ENCODE results near the gene PAPPA2. TPM values are rescaled to one million over a fixed set of nuclear protein-coding genes. Genes with fewer than 3 reads are reported as not detected.
"Not testable (repeated sequence)": the region's sequence is repeated elsewhere in the genome, so short reads cannot be mapped to it uniquely, and the experiment has no call there.

Gene PAPPA2, protein sequence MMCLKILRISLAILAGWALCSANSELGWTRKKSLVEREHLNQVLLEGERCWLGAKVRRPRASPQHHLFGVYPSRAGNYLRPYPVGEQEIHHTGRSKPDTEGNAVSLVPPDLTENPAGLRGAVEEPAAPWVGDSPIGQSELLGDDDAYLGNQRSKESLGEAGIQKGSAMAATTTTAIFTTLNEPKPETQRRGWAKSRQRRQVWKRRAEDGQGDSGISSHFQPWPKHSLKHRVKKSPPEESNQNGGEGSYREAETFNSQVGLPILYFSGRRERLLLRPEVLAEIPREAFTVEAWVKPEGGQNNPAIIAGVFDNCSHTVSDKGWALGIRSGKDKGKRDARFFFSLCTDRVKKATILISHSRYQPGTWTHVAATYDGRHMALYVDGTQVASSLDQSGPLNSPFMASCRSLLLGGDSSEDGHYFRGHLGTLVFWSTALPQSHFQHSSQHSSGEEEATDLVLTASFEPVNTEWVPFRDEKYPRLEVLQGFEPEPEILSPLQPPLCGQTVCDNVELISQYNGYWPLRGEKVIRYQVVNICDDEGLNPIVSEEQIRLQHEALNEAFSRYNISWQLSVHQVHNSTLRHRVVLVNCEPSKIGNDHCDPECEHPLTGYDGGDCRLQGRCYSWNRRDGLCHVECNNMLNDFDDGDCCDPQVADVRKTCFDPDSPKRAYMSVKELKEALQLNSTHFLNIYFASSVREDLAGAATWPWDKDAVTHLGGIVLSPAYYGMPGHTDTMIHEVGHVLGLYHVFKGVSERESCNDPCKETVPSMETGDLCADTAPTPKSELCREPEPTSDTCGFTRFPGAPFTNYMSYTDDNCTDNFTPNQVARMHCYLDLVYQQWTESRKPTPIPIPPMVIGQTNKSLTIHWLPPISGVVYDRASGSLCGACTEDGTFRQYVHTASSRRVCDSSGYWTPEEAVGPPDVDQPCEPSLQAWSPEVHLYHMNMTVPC (N-terminal part only)
- total RNA-seq = 0.36 TPM

DNA sequence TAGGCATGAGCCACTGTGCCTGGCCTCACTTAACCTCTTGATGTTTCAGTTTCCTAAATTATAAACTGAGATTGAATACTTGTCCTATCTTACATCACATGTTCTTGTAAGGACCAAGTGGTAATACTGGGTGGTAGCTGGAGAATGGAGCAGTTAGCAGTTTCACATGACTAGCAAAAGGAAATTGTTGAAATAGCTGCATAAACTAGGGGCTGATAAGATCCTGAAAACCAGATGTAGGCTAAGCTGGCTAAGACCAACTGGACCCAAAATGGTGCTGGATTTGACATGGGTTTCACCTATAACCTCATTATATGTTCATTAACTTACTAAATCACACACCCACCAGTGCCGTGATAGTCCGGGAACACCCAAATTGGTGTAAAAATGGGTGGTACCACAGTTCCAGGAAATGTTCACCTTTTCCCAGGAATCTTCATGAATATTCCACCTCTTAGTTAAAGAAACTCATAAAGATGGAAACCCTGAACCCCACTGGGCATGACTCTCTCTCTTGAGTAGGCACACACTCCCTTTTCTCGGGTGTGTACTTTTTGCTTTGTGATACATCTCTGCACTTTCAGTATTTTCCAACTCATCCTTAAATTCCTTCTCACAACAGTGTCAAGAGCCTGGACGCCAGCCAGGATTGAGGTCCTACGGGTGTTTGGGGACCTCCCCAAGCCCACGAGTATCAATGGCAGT, at the start of gene PAPPA2:
Gene PAPPA2 (plus strand): TSS at position 502 of the 705 bp plus-strand sequence. CDS start 93,148 bp downstream, outside the sequence.
- DNase-seq (ENCODE audit: low spot score) = no peak

DNA sequence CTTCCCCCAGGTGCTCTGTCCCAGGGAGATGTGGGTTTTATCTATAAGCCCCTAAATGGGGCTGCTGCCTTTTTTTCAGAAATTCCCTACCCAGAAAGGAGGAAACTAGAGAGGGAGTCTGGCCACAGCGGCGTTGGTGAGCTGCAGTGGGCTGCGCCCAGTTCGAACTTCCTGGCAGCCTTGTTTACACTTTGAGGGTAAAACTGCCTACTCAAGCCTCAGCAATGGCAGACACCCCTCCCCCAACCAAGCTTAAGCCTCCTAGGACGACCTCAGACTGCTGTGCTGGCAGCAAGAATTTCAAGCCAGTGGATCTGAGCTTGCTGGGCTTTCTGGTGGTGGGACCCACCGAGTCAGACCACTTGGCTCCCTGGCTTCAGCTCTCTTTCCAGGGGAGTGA, 46.2 kb upstream of the PAPPA2 start:
- DNase-seq (ENCODE audit: low spot score) = no peak

DNA sequence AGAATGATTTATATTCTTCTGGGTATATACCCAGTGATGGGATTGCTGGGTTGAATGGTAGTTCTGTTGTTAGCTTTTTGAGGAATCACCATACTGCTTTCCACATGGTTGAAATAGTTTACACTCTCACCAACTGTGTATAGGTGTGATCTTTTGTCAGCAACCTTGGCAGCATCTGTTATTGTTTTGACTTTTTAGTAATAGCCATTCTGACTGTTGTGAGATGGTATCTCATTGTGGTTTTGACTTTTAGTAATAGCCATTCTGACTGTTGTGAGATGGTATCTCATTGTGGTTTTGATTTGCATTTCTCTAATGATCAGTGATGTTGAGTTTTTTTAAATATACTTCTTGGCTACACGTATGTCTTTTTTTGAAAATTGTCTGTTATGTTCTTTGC, 43.4 kb upstream of the PAPPA2 start:
- not testable (repeated sequence) for DNase-seq (ENCODE audit: low spot score)

DNA sequence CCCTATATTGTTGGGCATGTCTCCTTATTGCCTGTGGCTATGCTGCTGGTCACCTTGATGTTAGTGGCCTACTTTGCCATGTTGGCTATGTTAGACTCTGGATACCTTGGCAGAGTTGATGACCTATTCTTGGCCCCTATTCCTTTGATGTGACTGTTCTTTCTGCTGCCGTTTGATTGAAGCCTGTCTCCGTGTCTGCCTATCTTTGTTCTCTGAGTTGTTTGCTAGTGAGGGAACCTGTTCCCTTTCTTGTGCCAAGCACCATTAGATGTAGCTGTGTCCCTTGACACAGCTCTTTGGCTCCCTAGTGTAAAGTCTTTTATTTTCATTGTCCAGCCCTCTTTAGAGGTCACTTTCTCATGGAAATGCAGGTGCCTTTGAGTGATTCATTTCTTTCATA, 28.7 kb upstream of the PAPPA2 start:
- DNase-seq (ENCODE audit: low spot score) = no peak

- DNase-seq (ENCODE audit: low spot score) = no peak
These were observed 26.7 kb upstream of the PAPPA2 start for GRCh38 chr1:176436251-176436650.

DNA sequence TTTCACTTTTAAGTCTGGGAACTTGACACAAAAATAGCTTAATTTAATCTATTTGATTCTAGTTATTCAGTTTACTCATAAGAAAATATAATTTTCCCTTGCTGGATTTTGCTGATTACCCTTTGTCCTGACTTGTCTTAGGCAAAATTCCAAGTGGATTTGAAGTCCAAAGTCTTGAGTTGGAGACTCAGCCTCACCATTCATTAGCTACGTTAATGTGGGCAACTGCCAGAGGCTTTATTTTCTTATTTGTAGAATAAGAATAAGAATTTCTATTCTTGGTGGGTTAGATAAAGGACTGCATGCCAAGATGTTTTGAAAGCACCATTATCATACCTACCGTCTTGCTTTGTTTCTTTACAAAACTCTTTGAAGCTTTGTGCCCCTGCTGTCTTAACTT, 22.8 kb upstream of the PAPPA2 start:
- no peak for DNase-seq (ENCODE audit: low spot score)

GRCh38 chr1:176444286-176444685, 18.7 kb upstream of the PAPPA2 start:
- no peak for DNase-seq (ENCODE audit: low spot score)

GRCh38 chr1:176445402-176445801, 17.6 kb upstream of the PAPPA2 start:
- no peak for DNase-seq (ENCODE audit: low spot score)

- DNase-seq (ENCODE audit: low spot score) = no peak
These were observed 14.6 kb upstream of the PAPPA2 start for GRCh38 chr1:176448340-176448739.

- no peak for DNase-seq (ENCODE audit: low spot score)
These were observed 12.4 kb upstream of the PAPPA2 start for GRCh38 chr1:176450526-176450925.

- not testable (repeated sequence) for DNase-seq (ENCODE audit: low spot score)
These were observed 11.2 kb upstream of the PAPPA2 start for GRCh38 chr1:176451741-176452140.

GRCh38 chr1:176456795-176457194, 6.2 kb upstream of the PAPPA2 start:
- no peak for DNase-seq (ENCODE audit: low spot score)

GRCh38 chr1:176460544-176461336, 2.2 kb upstream of the PAPPA2 start:
- DNase-seq (ENCODE audit: low spot score) = no peak

DNA sequence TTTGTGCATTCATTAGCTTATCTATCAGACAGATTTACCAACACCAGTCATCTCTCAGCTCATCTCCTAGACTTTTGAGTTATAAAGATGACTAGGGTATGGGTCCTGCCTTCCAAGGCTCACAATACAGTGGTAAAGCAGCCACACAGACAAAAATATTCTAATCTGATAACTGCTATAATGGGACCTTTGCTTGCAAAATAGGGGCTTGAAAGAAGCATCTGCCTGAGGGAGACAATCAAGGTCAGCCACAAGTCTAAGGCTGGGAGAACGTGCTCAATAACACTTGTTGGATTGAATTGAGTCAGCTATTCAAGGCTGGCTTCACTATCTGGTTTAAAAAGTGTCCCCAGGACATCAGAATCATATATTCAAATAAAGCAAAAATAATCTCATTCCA, 1.4 kb upstream of the PAPPA2 start:
- DNase-seq (ENCODE audit: low spot score) = no peak

DNA sequence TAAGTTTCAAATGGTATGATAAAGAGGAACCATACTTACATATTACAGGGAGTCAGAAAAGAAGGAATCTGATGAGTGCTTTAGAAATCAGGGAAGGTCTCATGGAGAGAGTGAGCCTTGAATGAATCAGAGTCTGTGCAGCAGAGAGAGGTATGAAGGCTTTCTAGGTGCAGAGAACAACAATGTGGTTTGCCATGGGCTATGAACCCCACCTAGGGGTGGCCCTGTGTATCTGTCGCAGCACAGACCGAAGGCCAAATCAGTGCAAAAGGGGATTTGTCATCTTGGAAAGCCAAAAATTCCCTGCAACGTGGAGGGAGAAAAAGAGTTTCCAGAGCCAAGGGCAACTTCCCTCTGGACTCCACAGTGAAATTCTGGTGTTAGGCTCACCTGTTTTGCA, 3.5 kb downstream of the PAPPA2 start:
- DNase-seq (ENCODE audit: low spot score) = no peak

GRCh38 chr1:176469450-176470010, 6.6 kb downstream of the PAPPA2 start:
- no peak for DNase-seq (ENCODE audit: low spot score)

GRCh38 chr1:176471338-176472121, 8.6 kb downstream of the PAPPA2 start:
- DNase-seq (ENCODE audit: low spot score) = no peak

DNA sequence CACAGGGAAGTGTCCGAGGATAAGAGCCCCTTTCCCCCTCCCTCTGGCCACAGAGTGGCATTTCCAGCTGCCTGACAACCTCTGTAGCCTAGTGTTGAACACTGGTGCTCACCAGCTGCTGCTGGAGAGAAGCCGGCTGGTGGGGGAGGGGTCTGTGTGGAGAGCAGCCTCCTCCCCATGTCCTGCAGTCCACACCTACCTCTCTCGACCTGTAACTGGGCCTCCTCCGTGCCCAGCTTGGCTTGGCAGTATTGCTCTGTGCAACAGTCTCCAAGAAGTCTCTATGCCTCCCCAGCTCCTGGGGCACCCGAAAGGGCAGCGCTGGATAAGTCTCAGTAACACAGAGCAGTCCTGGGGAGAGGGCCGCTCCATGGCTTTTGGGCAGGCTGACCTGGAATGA, 17.0 kb downstream of the PAPPA2 start:
- no peak for DNase-seq (ENCODE audit: low spot score)

DNA sequence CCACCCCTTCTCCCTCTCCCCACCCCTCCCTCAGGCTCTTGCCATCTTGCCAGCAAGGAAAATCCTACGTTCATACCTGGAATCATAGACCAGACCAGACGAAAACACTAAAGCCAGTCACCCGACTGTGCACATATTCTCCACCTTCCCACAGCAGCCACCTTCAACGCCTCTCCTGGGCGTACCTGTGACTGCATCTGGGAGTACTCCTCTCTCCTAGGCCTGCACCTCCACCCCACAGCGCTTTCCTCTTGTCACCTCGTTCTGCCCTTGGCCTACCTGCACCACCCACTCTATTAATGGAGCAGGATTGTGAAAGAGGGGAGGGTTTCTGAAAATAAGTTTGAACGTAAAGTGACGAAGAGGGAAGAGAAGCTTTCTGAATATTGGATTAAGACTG, 17.8 kb downstream of the PAPPA2 start:
- no peak for DNase-seq (ENCODE audit: low spot score)

DNA sequence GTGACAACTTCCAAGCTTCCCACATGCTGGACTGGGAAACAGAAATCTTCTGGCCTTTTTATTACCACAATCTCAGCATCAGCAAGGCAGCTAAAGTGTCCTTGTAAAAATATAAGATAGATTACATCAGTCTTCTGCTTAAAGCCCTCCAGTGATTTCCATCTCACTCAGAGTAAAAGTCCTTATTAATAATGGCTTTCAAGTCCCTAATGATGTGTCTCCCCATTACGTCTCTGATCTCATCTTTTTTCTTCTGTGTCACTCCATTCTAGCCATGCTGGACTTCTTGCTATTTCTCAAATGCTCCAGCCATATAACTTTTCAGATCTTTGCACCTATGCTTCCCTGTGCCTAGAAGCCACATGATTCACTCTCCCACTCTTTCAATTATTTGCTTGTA, 22.1 kb downstream of the PAPPA2 start:
- DNase-seq (ENCODE audit: low spot score) = no peak

All from ureter (tissue), 1 donor.